Breast epithelium (tissue), 3 donors: ENCODE results near the gene SIRPD.

Source experiments
- CTCF ChIP-seq, 3 donors: fragments of 450-650 bp; IDR thresholded peaks; one replicate each; pipeline ENCODE4 v1.5.1; 2016 to 2017; ENCODE audit warnings: antibody characterized with exemption in 3 of 3, mild to moderate bottlenecking in 3 of 3, moderate library complexity in 3 of 3
- POLR2A ChIP-seq: fragments of 450-650 bp; IDR thresholded peaks from one replicate; pipeline ENCODE4 v1.6.1; 2016; ENCODE audit warnings: antibody characterized with exemption, mild to moderate bottlenecking, moderate library complexity

- TF ChIP-seq CTCF (IDR thresholded peaks at IDR 0.05) (no peak), POLR2A (no peak)
Measured at GRCh38 chr20:1505361-1505760, 52.1 kb downstream of the SIRPD start.
